ENCODE measurements around the gene PEF1.

GRCh38 chr1:31681415-31681814 is 36.7 kb upstream of the PEF1 start:
- TF ChIP-seq CTCF (conservative IDR thresholded peaks at IDR 0.05; ENCODE audit: low read depth in 2 of 2) (no peak), POLR2AphosphoS5 (IDR thresholded peaks at IDR 0.05; ENCODE audit: low read depth) (no peak), NANOG (IDR thresholded peaks at IDR 0.05; ENCODE audit: borderline replicate concordance) (no peak), EZH2phosphoT487 (IDR thresholded peaks at IDR 0.05; ENCODE audit: unreplicated experiment) (no peak), REST (IDR thresholded peaks at IDR 0.05; ENCODE audit: unreplicated experiment) (no peak), EZH2 (IDR thresholded peaks at IDR 0.05; ENCODE audit: low read depth, unreplicated experiment) (no peak)

All from GM23338 (cell line).